Nephron (organoid): ENCODE data around the gene DGKQ.
A peak's percentile ranks its signal among the peaks of the same experiment; 100 is the strongest.
"Not testable (repeated sequence)": the region's sequence is repeated elsewhere in the genome, so short reads cannot be mapped to it uniquely, and the experiment has no call there.

Experiments
- H3K27ac Mint-ChIP-seq, 3 experiments: 2 replicates each; pipeline ENCODE4 v1.8.0; 2020; ENCODE audit warnings: mixed read lengths in 3 of 3, mild to moderate bottlenecking in 2 of 3, moderate library complexity in 1 of 3
- H3K27me3 Mint-ChIP-seq: 2 replicates; pipeline ENCODE4 v1.8.0; 2021; ENCODE audit warnings: low read depth, mild to moderate bottlenecking, moderate library complexity, mixed read lengths
- H3K36me3 Mint-ChIP-seq: 2 replicates; pipeline ENCODE4 v1.8.0; 2020; ENCODE audit warnings: low read depth, mixed read lengths
- H3K4me1 Mint-ChIP-seq: 2 replicates; pipeline ENCODE4 v1.8.0; 2020; ENCODE audit warnings: mixed read lengths
- H3K4me3 Mint-ChIP-seq, 3 experiments: 2 replicates each; pipeline ENCODE4 v1.8.0; 2020; ENCODE audit warnings: mild to moderate bottlenecking in 3 of 3, mixed read lengths in 3 of 3, moderate library complexity in 2 of 3
- H3K9me3 Mint-ChIP-seq: 2 replicates; pipeline ENCODE4 v1.8.0; 2020; ENCODE audit warnings: mixed read lengths
- CTCF ChIP-seq, 3 experiments: fragments of 200-600 bp; sonication (generic); IDR thresholded peaks; one replicate each; pipeline ENCODE4 v1.5.0; 2021; ENCODE audit warnings: antibody characterized with exemption in 3 of 3; ENCODE audit not compliant: unreplicated experiment in 3 of 3

Gene DGKQ

GRCh38 chr4:925771-926500, 47.4 kb downstream of the DGKQ start:
- Mint-ChIP-seq H3K36me3 (peaks cover 13% of the 10 kb centered on the region), H3K27me3 (no peaks in the 10 kb centered on the region), H3K9me3 (no peaks in the 10 kb centered on the region), H3K4me1 (peaks cover 14% of the 10 kb centered on the region), H3K27ac (peak overlapping the region in 1 of 3 experiments; percentile 27), H3K4me3 (no peak overlapping the region)
- TF ChIP-seq CTCF (IDR thresholded peaks at IDR 0.05; ENCODE audit: unreplicated experiment in 3 of 3) = no peak

DNA sequence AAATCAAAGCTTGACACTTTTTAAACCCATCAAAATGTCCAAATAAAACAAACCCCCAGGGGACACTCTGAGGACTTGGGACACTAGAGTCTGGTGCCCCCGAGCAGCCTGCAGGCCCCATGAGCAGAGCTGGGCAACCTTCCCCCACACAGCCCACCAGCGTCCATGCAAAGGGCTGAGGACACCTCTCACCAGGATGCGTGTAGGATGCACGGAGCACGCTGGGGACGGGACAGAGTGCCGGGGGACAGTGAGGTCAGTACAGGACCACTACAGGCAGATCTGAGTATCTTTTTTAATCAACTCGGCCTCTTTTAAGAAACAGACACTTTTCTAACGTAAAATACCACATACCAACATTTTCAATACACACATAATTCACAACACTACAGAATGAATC, 48.2 kb downstream of the DGKQ start:
- Mint-ChIP-seq H3K9me3 (no peaks in the 10 kb centered on the region), H3K27me3 (no peaks in the 10 kb centered on the region), H3K4me3 (no peak overlapping the region), H3K27ac (no peak overlapping the region), H3K4me1 (peaks cover 7% of the 10 kb centered on the region), H3K36me3 (peaks cover 14% of the 10 kb centered on the region)
- TF ChIP-seq CTCF (IDR thresholded peaks at IDR 0.05; ENCODE audit: unreplicated experiment in 3 of 3) = no peak

DNA sequence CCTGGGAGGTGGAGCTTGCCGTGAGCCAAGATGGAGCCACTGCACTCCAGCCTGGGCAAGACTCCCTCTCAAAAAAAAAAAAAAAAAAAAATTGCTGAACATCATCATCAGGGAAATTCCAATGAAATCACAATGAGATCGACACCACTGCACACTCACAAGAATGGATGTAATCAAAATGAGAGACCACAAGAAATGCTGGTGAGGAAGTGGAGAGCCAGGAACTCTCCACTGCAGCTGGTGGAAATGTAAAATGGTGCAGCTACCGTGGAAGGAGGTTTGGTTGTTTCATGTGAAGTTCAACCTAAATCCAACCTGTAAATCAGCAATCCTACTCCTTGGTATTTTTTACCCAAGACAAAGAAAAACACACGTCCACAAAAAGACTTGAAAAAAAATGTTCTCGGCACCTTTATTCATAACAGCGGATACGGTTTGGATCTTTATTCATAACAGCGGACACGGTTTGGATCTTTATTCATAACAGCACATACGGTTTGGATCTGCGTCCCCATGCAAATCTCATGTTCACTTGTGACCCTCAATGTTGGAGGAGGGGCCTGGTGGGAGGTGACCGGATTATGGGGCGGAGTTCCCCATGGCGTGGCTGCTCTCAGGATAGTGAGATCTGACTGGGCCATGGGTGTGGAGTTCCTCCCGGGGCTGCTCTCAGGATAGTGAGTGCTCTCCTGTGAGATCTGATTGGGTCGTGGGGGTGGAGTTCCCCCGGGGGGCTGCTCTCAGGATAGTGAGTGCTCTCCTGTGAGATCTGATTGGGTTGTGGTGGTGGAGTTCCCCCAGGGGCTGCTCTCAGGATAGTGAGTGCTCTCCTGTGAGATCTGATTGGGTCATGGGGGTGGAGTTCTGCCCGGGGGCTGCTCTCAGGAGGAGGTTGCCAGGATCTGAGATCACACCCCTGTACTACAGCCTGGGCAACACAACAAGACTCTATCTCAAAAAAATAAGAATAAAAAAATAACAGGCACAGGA, 49.0 kb downstream of the DGKQ start:
- H3K36me3 Mint-ChIP-seq = peaks cover 21% of the 10 kb centered on the region
- H3K4me3 Mint-ChIP-seq = no peak overlapping the region
- H3K27ac Mint-ChIP-seq = peak overlapping the region in 1 of 3 experiments; percentile 16
- TF ChIP-seq CTCF (IDR thresholded peaks at IDR 0.05; ENCODE audit: unreplicated experiment in 3 of 3) = no peak
- peaks cover 3% of the 10 kb centered on the region for H3K9me3 Mint-ChIP-seq
- H3K4me1 Mint-ChIP-seq = peaks cover 5% of the 10 kb centered on the region
- no peaks in the 10 kb centered on the region for H3K27me3 Mint-ChIP-seq

DNA sequence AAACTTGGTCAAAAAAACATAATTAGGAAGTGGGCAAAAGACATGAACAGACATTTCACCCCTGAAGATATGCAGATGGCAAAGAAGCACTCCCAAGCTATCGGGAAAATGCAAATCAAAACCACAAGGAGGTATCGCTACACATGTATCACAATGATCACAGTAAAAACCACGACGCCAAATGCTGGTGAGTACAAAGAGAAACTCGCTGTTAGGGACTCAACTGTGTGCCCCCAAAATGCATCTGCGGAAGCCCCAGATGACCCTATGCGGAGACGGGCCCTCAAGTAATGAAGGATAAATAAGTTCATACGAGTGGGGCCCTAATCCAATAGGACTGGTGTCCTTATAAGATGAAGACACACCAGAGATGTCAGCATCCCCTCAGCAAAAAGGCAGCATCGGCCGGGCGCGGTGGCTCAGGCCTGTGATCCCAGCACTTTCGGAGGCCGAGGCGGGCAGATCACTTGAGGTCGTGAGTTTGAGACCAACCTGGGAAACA, 51.5 kb downstream of the DGKQ start:
- H3K27me3 Mint-ChIP-seq = no peaks in the 10 kb centered on the region
- peaks cover 7% of the 10 kb centered on the region for H3K9me3 Mint-ChIP-seq
- no peak overlapping the region for H3K4me3 Mint-ChIP-seq
- H3K36me3 Mint-ChIP-seq = peaks cover 35% of the 10 kb centered on the region
- no peak for TF ChIP-seq CTCF (IDR thresholded peaks at IDR 0.05; ENCODE audit: unreplicated experiment in 3 of 3)
- no peak overlapping the region for H3K27ac Mint-ChIP-seq
- H3K4me1 Mint-ChIP-seq = peaks cover 5% of the 10 kb centered on the region

DNA sequence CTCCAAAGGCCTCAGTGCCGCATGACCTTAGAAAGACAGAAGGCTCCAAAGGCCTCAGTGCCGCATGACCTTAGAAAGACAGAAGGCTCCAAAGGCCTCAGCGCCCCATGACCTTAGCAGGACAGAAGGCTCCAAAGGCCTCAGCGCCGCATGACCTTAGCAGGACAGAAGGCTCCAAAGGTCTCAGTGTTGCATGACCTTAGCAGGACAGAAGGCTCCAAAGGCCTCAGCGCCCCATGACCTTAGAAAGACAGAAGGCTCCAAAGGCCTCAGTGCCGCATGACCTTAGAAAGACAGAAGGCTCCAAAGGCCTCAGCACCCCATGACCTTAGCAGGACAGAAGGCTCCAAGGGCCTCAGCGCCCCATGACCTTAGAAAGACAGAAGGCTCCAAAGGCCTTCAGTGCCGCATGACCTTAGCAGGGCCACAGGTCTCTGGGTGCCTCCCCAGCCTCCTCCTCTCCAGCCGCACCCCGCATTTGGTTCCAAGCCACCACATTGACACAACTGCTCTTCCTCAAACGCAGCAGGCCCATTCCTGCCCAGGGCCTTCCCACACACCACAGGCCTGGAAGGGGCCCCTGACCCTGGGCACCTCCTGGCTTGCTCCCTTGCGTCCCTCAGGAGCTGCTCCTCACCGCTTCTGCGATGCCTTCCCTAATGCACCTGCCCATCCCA, 54.2 kb downstream of the DGKQ start:
- H3K4me3 Mint-ChIP-seq, H3K27me3 Mint-ChIP-seq, H3K9me3 Mint-ChIP-seq, H3K27ac Mint-ChIP-seq: not testable (repeated sequence)
- H3K4me1 Mint-ChIP-seq = peaks cover 14% of the 10 kb centered on the region
- peaks cover 36% of the 10 kb centered on the region for H3K36me3 Mint-ChIP-seq

GRCh38 chr4:918591-918990, 54.8 kb downstream of the DGKQ start:
- not testable (repeated sequence) for H3K27me3 Mint-ChIP-seq, H3K4me3 Mint-ChIP-seq, H3K27ac Mint-ChIP-seq, H3K9me3 Mint-ChIP-seq
- Mint-ChIP-seq H3K4me1 (peaks cover 16% of the 10 kb centered on the region), H3K36me3 (peaks cover 36% of the 10 kb centered on the region)
